Breast epithelium (tissue), 3 donors: ENCODE data around the gene UPK2.

ENCODE experiments used
- POLR2A ChIP-seq: fragments of 450-650 bp; IDR thresholded peaks from one replicate; pipeline ENCODE4 v1.6.1; 2016; ENCODE audit warnings: antibody characterized with exemption, mild to moderate bottlenecking, moderate library complexity
- POLR2AphosphoS5 ChIP-seq, 3 donors: sonication (generic); formaldehyde crosslinking; IDR thresholded peaks; one replicate each; pipeline ENCODE4 v1.6.1; 2017; ENCODE audit warnings: antibody characterized with exemption in 3 of 3
- TF ChIP-seq, protein P1 (sequence below), 3 donors: fragments of 450-650 bp; IDR thresholded peaks; one replicate each; pipeline ENCODE4 v1.5.1; 2016 to 2017; ENCODE audit warnings: antibody characterized with exemption in 3 of 3, mild to moderate bottlenecking in 3 of 3, moderate library complexity in 3 of 3

DNA sequence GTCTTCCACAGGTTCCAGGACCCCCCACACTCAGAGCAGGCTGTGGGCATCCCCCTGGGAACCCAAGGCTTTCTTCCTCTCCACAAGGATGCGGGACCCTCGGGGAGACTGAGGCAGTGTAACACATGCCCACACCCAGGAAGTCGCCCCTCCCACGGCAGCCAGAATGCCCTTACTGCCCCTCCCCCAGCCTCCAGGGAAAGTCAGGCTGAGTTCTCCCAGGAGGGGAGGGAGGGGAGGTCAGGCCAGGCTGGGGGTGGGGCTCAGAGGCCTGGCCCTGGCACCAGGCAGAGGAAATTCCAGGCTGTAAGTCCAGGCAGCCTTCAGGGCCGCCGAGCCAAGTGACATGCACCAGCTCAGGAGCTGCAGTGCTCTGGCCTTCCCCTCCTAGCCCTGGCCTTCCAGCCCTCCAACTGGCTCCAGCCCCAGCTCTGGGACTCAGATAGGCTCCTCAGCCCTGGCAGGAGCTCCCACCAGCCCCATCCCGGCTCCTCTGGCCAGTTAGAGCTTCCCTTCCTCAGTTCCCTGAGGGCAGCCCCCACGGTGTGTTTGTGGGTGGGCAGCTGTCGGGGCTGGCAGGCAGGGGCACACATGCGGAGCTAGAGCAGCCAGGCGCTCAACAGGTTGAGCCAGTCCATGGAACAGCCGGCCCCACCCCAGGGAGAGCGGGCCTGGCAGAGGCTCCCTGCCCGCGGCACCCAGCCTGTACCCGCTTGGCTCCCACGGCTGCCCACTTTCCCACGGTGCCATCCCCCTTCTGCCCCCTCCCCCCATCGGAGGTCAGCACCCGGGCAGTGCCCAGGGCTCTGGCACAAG lies 34.0 kb upstream of the UPK2 start:
- TF ChIP-seq POLR2A (no peak), POLR2AphosphoS5 (IDR thresholded peaks at IDR 0.05) (peak; percentile 9 to 20 (median 15))
- TF ChIP-seq, protein P1, sequence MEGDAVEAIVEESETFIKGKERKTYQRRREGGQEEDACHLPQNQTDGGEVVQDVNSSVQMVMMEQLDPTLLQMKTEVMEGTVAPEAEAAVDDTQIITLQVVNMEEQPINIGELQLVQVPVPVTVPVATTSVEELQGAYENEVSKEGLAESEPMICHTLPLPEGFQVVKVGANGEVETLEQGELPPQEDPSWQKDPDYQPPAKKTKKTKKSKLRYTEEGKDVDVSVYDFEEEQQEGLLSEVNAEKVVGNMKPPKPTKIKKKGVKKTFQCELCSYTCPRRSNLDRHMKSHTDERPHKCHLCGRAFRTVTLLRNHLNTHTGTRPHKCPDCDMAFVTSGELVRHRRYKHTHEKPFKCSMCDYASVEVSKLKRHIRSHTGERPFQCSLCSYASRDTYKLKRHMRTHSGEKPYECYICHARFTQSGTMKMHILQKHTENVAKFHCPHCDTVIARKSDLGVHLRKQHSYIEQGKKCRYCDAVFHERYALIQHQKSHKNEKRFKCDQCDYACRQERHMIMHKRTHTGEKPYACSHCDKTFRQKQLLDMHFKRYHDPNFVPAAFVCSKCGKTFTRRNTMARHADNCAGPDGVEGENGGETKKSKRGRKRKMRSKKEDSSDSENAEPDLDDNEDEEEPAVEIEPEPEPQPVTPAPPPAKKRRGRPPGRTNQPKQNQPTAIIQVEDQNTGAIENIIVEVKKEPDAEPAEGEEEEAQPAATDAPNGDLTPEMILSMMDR (IDR thresholded peaks at IDR 0.05) = no peak
